ENCODE results near the gene PCDHA1.

Gene PCDHA1

DNA sequence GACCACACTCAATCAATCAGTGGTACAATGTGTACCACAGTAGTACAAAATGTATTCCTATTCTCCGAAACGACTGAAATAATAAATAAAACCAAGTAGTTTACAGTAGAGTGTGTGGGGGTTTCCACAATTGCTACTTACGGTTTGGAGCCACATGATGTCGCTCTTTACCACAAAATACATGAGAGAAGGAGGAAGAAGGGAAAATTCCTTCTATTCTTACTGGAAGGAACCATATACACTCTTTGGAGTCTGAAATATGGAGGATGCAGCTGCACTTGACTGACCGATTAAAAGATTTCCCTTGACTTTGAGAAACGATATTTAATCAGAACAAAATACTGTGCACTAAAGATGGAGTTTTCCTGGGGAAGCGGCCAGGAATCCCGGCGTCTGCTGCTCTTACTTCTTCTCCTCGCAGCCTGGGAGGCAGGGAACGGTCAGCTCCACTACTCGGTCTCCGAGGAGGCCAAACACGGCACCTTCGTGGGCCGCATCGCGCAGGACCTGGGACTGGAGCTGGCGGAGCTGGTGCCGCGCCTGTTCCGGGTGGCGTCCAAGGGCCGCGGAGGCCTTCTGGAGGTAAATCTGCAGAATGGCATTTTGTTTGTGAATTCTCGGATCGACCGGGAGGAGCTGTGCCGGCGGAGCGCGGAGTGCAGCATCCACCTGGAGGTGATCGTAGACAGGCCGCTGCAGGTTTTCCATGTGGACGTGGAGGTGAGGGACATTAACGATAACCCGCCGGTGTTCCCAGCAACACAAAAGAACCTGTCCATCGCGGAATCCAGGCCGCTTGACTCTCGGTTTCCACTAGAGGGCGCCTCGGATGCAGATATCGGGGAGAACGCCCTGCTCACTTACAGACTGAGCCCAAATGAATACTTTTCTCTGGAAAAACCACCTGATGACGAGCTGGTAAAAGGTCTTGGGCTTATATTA lies 21.2 kb downstream of the PCDHA1 start, which contains the start of gene PCDHA4:
Gene PCDHA4 (plus strand): TSS at position 235 of the 942 bp plus-strand sequence.
- TF ChIP-seq RAD21 (IDR thresholded peaks at IDR 0.05; ENCODE audit: low read depth) (peak; percentile 58), ZBTB7A (IDR thresholded peaks at IDR 0.05; ENCODE audit: low read depth) (no peak), EGR1 (IDR thresholded peaks at IDR 0.05) (no peak), YY1 (IDR thresholded peaks at IDR 0.05; ENCODE audit: low read depth) (no peak)
- TF ChIP-seq, protein P1, sequence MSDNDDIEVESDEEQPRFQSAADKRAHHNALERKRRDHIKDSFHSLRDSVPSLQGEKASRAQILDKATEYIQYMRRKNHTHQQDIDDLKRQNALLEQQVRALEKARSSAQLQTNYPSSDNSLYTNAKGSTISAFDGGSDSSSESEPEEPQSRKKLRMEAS (IDR thresholded peaks at IDR 0.05), result 0 out of 2 replicates have a peak, but pooled peaks have one; percentile 21

DNA sequence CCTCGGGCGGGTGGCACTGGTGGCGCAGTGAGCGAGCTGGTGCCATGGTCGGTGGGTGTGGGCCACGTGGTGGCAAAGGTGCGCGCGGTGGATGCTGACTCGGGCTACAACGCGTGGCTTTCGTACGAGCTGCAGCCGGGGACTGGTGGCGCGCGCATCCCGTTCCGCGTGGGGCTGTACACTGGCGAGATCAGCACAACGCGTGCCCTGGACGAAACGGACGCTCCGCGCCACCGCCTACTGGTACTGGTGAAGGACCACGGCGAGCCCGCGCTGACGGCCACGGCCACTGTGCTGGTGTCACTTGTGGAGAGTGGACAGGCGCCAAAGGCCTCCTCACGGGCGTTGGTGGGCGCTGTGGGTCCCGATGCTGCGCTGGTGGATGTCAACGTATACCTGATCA lies 22.9 kb downstream of the PCDHA1 start:
- TF ChIP-seq, protein P2, sequence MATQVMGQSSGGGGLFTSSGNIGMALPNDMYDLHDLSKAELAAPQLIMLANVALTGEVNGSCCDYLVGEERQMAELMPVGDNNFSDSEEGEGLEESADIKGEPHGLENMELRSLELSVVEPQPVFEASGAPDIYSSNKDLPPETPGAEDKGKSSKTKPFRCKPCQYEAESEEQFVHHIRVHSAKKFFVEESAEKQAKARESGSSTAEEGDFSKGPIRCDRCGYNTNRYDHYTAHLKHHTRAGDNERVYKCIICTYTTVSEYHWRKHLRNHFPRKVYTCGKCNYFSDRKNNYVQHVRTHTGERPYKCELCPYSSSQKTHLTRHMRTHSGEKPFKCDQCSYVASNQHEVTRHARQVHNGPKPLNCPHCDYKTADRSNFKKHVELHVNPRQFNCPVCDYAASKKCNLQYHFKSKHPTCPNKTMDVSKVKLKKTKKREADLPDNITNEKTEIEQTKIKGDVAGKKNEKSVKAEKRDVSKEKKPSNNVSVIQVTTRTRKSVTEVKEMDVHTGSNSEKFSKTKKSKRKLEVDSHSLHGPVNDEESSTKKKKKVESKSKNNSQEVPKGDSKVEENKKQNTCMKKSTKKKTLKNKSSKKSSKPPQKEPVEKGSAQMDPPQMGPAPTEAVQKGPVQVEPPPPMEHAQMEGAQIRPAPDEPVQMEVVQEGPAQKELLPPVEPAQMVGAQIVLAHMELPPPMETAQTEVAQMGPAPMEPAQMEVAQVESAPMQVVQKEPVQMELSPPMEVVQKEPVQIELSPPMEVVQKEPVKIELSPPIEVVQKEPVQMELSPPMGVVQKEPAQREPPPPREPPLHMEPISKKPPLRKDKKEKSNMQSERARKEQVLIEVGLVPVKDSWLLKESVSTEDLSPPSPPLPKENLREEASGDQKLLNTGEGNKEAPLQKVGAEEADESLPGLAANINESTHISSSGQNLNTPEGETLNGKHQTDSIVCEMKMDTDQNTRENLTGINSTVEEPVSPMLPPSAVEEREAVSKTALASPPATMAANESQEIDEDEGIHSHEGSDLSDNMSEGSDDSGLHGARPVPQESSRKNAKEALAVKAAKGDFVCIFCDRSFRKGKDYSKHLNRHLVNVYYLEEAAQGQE (IDR thresholded peaks at IDR 0.05; ENCODE audit: low read depth), result no peak
- TF ChIP-seq CREB1 (IDR thresholded peaks at IDR 0.05; ENCODE audit: low read depth), result no peak
- TF ChIP-seq RAD21 (IDR thresholded peaks at IDR 0.05; ENCODE audit: low read depth), result no peak
- no peak for TF ChIP-seq YY1 (IDR thresholded peaks at IDR 0.05; ENCODE audit: low read depth)
- TF ChIP-seq, protein P1 (IDR thresholded peaks at IDR 0.05), result no peak
- TF ChIP-seq TEAD4 (IDR thresholded peaks at IDR 0.05), result no peak
- TF ChIP-seq ZBTB7A (IDR thresholded peaks at IDR 0.05; ENCODE audit: low read depth), result no peak
- no peak for TF ChIP-seq CEBPB (IDR thresholded peaks at IDR 0.05)
- TF ChIP-seq FOXM1 (IDR thresholded peaks at IDR 0.05; ENCODE audit: borderline replicate concordance, low read depth), result no peak
- no peak for TF ChIP-seq TAF1 (IDR thresholded peaks at IDR 0.05; ENCODE audit: low read depth)
- no peak for TF ChIP-seq TCF12 (IDR thresholded peaks at IDR 0.05; ENCODE audit: low read depth)
- TF ChIP-seq, protein P3, sequence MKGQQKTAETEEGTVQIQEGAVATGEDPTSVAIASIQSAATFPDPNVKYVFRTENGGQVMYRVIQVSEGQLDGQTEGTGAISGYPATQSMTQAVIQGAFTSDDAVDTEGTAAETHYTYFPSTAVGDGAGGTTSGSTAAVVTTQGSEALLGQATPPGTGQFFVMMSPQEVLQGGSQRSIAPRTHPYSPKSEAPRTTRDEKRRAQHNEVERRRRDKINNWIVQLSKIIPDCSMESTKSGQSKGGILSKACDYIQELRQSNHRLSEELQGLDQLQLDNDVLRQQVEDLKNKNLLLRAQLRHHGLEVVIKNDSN (IDR thresholded peaks at IDR 0.05), result no peak
- TF ChIP-seq EP300 (IDR thresholded peaks at IDR 0.05; ENCODE audit: borderline replicate concordance), result no peak

DNA sequence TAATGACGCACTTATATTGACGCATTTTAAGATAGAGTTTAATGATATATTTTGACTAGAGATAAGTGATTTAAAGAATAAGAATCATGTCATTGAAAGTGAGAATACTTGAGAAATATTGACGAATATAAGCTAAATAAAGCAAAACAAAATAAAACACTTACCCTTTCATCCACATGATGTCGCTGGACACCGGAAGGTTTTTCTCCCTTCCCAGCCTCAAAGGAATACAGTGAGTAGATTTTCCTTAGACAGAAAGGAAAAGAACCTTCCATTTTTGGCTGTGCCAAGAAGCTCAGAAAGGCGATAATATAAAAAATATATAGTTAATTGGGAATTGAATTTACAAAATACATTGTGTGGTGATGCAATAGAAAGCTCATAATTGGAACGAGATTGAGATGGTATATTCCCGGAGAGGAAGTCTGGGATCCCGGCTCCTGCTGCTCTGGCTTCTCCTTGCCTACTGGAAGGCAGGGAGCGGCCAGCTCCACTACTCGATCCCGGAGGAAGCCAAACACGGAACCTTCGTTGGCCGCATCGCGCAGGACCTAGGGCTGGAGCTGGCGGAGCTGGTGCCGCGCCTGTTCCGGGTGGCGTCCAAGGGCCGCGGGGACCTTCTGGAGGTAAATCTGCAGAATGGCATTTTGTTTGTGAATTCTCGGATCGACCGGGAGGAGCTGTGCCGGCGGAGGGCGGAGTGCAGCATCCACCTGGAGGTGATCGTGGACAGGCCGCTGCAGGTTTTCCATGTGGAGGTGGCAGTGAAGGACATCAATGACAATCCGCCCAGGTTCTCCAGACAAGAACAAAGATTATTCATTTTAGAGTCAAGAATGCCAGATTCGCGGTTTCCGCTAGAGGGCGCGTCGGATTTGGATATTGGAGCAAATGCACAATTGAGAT lies 35.7 kb downstream of the PCDHA1 start, which contains the start of gene PCDHA5:
Gene PCDHA5 (plus strand): TSS at position 239 of the 906 bp plus-strand sequence.
- TF ChIP-seq ZBTB7A (IDR thresholded peaks at IDR 0.05; ENCODE audit: low read depth), result no peak
- TF ChIP-seq RAD21 (IDR thresholded peaks at IDR 0.05; ENCODE audit: low read depth), result peak; percentile 9; the same call in 1 of the 2 replicates
- TF ChIP-seq FOXM1 (IDR thresholded peaks at IDR 0.05; ENCODE audit: borderline replicate concordance, low read depth), result no peak
- no peak for TF ChIP-seq NFIC (IDR thresholded peaks at IDR 0.05)

DNA sequence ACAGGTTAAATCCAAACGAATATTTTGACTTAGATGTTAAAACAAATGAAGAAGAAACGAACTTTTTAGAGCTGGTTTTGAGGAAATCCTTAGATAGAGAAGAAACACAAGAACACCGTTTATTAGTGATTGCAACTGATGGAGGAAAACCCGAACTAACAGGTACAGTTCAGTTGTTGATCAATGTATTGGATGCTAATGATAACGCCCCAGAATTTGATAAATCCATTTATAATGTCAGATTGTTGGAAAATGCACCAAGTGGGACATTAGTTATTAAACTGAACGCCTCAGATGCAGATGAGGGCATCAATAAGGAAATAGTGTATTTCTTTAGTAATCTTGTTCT lies 36.3 kb downstream of the PCDHA1 start:
- no peak for TF ChIP-seq TCF12 (IDR thresholded peaks at IDR 0.05; ENCODE audit: low read depth)

DNA sequence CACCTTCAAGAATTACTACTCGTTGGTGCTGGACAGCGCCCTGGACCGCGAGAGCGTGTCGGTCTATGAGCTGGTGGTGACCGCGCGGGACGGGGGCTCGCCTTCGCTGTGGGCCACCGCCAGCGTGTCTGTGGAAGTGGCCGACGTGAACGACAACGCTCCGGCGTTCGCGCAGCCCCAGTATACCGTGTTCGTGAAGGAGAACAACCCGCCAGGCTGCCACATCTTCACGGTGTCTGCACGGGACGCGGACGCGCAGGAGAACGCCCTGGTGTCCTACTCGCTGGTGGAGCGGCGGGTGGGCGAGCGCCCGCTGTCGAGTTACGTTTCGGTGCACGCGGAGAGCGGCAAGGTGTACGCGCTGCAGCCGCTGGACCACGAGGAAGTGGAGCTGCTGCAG lies 37.0 kb downstream of the PCDHA1 start:
- TF ChIP-seq, protein P2 (IDR thresholded peaks at IDR 0.05; ENCODE audit: low read depth), result peak; percentile 34; the same call in 1 of the 2 replicates

DNA sequence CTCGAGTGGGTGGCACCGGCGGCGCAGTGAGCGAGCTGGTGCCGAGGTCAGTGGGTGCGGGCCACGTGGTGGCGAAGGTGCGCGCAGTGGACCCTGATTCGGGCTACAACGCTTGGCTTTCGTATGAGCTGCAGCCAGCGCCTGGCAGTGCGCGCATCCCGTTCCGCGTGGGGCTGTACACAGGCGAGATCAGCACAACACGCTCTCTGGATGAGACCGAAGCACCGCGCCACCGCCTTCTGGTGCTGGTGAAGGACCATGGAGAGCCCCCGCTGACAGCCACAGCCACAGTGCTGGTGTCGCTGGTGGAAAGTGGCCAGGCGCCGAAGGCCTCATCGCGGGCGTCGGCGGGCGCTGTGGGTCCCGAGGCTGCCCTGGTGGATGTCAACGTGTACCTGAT lies 37.5 kb downstream of the PCDHA1 start:
- TF ChIP-seq CREB1 (IDR thresholded peaks at IDR 0.05; ENCODE audit: low read depth), result no peak
- no peak for TF ChIP-seq TEAD4 (IDR thresholded peaks at IDR 0.05)
- TF ChIP-seq, protein P2 (IDR thresholded peaks at IDR 0.05; ENCODE audit: low read depth), result no peak
- TF ChIP-seq EGR1 (IDR thresholded peaks at IDR 0.05), result no peak
- no peak for TF ChIP-seq ZBTB7A (IDR thresholded peaks at IDR 0.05; ENCODE audit: low read depth)
- no peak for TF ChIP-seq EP300 (IDR thresholded peaks at IDR 0.05; ENCODE audit: borderline replicate concordance)
- no peak for TF ChIP-seq TCF12 (IDR thresholded peaks at IDR 0.05; ENCODE audit: low read depth)
- TF ChIP-seq, protein P3 (IDR thresholded peaks at IDR 0.05), result no peak
- TF ChIP-seq, protein P1 (IDR thresholded peaks at IDR 0.05), result no peak
- no peak for TF ChIP-seq YY1 (IDR thresholded peaks at IDR 0.05; ENCODE audit: low read depth)
- TF ChIP-seq TAF1 (IDR thresholded peaks at IDR 0.05; ENCODE audit: low read depth), result no peak
- no peak for TF ChIP-seq NFIC (IDR thresholded peaks at IDR 0.05)
- no peak for TF ChIP-seq RAD21 (IDR thresholded peaks at IDR 0.05; ENCODE audit: low read depth)
- TF ChIP-seq CEBPB (IDR thresholded peaks at IDR 0.05), result no peak
